ENCODE measurements around the gene KIFBP.
"Not testable (repeated sequence)": the region's sequence is repeated elsewhere in the genome, so short reads cannot be mapped to it uniquely, and the experiment has no call there.

The KIFBP gene

DNA sequence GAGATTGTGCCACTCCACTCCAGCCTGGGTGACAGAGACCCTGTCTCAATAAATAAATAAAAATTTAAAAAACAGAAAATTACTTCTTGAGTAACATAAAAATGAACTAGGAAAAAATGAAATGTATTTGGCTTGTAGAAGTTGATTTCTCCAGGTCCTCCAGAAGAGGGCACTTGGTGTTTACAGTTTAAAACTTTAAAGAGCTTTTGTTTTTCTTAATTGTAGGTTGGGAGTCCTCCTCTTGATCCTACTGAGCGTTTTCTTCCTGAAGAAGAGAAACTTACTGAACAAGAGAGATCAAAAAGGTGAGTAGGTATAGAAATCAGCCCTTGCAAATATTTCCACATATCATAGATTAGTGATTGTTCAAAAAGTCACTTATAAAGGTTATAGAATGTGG lies 16.2 kb downstream of the KIFBP start:
- no peak for DNase-seq

DNA sequence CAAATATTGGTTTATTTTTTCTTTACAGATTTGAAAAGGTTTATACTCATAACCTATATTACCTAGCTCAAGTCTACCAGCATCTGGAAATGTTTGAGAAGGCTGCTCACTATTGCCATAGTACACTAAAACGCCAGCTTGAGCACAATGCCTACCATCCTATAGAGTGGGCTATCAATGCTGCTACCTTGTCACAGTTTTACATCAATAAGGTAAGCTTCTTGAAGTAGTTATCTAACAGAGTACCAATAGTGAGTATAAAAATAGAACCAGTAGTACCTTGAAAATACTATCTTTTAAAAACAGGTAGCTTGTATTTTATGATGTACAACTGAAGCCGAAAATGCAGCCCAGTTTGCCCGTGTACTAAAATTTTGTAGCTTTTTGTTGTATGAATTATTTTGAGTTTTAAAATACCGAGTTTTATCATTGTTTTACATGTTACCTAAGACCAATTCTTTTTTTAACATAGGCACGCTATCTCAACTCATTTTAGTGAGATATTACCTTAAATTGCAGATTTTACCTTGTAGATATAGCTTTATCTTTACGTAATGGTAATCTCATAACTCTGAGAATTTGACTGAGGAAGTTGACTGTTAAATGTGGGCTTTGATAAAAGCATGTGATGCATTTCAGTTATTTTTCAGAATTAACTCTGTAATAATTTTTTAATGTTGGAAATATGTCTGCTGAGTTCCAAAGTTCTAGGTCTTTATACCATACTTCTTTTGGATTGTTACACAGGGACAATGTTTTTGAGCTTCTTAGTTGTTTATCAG lies 17.3 kb downstream of the KIFBP start:
- DNase-seq: no peak

DNA sequence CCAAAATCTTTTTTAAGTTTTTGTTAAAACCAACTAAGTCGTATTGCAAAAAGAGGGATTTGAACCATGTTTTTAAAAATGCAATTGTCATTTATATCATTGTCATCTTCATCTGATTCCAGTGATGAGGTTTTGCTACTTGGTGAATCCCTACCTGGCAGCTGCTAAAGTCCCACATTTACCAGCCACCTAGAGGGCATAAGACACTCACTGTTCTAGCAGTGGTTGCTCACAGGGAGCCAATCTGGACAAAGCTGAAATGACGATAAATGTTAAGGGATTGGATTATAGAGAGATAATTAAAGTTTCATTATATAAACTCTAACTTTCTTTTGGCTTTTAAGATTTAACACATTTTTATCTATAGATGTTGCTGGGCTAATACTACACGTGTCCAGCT lies 18.7 kb downstream of the KIFBP start:
- DNase-seq: no peak

DNA sequence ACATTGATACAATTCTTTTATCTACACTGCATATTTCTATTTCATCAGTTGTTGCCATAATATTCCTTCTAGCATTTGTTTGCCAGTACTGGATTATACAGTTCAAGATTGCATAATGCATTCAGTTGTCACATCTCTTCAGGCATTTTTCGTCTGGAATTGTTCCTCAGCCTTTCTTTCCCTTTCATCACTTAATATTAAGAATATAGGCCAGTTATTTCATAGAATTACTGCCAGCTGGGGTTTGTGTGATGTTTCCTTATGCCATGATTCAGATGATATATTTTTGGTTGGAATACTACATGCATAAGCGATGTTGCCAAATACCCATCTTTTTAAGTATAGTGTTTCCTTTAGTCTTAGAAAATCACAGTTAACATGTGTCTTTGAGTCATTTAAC lies 20.8 kb downstream of the KIFBP start:
- no peak for DNase-seq

DNA sequence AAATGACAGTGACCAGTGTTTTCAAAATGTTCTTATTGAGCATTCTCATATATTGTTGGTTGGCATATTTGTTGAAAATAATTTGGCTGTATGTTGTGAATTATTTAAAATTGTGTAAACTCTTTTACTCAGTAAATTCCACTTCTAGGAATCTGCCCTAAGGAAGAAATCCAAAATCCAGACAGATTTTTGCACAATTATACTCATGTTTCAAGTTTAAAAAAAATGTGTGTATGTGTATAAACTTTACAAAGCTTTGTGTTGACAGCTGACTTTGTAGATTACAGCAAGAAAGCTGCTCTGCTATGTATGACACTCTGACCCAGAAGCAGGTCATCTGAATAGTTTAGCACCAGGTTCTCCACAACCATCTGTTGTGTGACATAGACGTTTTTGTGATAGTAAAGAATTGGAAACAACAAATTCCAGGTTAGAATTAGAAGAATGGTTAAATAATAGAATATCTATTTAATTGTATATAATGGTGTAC lies 21.6 kb downstream of the KIFBP start:
- no peak for DNase-seq

DNA sequence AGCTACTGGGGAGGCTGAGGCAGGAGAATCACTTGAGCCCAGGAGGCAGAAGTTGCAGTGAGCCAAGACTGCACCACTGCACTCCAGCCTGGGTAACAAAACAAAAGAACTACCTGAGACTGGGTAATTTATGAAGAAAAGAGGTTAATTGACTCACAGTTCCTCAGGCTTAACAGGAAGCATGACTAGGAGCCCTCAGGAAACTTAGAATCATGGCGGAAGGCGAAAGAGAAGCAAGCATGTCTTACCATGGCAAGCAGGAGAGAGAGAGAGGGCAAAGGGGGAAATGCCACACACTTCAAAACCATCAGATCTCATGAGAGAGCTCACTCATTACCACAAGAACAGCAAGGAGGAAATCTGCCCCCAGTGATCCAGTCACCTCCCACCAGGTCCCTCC lies 24.2 kb downstream of the KIFBP start:
- DNase-seq: not testable (repeated sequence)

DNA sequence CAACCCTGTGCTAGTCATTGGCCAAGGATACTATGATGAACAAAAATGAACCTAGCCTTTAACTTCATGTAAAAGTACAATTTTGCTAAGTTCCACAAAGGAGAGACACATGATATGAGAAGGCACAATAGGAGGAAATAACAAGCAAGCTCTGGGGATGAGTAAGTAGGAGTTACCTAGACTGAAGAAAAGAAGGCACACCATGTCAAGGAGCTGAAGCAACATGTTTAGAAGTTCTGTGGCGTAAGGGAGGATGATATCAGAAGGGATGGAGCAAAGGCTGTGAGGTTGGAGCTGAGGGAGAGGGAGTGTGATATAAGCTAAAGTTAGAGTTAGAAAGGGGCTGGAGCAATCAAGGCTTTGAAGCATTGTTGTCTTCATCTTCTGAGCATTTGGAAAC lies 25.6 kb downstream of the KIFBP start:
- no peak for DNase-seq

DNA sequence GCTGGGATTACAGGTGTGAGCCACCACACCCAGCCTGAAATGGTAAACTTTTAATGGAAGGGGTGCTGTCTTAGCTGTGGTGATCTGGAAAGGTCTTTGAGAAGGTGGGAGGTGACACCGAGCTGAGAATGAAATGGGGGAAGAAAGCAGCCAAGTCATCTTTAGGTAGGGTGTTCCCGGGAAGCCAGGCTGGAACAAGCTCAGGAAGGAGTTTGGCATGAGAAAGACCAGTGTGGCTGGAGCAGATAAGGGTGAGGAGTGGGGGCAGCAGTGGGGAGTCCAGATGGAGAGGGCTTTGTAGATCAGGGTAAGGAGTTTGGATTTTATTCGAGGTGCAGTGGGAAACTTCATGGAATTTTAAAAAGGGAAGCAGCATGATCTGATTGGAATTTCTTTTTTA lies 30.0 kb downstream of the KIFBP start:
- DNase-seq: no peak

DNA sequence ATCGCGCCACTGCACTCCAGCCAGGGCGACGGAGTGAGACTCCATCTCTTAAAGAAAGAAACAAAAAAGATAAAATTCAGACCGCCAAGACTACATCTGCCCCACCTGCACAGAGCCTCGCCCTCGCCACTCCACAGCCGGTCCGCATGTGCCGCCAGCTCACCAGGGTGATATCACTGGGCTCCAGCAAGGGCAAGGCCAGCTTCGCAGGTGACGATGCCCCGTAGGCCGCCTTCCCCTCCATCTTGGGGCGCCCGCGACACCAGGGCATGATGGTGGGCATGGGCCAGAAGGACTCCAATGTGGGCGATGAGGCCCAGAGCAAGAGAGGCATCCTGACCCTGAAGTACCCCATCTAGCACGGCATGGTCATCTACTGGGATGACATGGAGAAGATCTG lies 34.0 kb downstream of the KIFBP start:
- no peak for DNase-seq

DNA sequence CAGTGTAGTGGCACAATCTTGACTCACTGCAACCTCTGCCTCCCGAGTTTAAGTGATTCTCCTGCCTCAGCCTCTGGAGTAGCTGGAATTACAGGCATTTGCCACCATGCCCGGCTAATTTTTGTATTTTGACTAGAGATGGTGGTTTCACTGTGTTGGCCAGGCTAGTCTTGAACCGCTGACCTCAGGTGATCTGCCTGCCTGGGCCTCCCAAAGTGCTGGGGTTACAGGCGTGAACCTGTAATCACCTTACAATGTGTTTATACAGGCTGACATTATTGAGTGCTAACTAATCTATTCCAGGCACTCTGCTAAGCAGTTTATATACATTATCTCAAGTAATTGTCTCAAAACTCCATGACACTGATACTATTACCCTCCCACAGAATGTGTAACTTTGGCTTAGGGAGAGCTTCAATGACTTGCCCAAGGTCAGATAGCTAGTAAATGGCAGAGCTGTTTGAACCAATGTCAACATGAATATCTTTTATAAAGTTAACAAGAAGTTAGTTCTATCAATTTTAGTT lies 36.8 kb downstream of the KIFBP start:
- no peak for DNase-seq

DNA sequence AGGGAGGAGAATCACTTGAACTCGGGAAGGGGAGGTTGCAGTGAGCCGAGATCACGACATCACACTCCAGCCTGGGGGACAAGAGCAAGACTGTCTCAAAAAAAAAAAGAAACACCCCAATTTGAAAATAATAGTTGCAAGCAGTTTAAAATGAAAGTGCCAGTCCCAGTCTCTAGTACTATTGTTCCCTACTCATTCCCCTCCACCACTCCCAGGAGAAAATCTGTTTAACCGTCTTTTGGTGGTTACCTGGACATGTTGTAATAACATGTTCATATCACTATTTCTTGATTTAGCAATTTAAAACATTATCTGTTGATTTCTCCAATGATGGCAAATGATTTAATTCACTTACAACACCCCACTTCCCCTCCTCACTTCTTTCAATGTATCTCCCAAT lies 44.7 kb downstream of the KIFBP start:
- DNase-seq: no peak

DNA sequence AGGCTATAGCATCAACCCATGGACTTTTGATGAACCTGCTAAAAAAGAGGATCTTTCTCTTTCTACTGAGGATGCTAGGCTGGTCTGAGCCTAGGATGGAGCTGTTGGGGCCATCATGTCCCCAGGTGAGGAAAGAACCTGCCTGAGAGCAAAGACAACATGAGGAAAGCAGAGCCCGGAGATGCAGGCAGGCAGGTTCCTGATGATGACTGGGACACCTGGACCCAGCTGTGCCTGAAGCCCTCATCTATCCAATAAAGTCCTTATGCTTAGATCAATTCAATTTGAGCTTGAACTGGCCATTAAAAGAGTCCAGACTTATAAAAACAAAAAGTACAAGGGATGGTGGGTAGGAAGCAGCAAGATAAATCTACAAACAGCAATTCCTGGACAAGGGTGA lies 48.9 kb downstream of the KIFBP start:
- no peak for DNase-seq

DNA sequence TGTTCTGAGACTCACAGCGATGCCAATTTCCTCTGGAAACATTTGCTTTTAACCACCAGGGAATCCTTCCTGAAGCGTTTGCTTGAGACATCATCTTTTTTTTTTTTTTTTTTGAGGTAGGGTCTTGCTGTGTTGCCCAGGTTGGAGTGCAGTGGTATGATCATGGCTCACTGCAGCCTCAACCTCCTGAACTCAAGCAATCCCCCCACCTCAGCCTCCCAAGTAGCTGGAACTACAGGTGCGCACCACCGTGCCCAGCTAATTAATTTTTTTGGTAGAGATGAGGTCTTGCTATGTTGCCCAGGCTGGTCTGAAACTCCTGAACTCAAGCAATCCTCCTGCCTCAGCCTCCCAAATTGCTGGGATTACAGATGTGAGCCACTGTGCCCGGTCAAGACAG lies 52.3 kb downstream of the KIFBP start:
- DNase-seq: not testable (repeated sequence)

DNA sequence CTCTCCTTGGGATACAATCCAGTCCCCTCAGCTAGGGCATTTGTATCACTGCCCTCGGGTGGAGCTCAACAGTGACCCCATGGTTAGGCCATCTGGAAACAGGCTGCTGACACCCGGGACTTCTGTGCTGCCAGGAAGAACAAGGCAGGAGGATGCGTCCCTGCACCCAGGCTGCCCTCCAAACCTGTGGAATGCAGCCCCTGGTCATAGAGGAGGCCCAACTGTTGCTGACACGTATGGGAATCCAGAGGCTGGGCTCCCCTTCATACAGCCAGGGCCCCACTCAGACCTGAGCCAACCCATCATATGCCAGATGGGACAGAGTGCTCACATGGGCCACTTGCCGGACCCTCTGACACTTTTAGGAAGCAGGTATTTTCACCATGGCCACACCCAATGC lies 53.8 kb downstream of the KIFBP start:
- DNase-seq: no peak

DNA sequence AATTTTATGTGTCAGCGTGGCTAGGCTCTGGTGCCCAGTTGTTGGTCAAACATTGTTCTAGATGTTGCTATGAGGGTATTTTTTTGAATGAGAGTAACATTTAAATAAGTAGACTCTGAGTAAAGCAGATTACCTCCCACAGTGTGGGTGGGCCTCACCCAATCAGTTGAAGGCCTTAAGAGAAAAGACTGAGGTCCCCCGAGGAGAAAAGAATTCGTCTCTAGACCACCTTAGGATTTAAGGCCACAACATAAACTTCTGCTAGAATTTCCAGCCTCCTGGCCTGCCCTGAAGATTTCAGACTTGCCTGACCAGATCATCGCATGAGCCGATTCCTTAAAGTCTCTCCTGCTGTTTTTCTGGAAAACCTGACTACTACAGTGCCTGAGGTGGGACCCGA lies 54.2 kb downstream of the KIFBP start:
- no peak for DNase-seq

DNA sequence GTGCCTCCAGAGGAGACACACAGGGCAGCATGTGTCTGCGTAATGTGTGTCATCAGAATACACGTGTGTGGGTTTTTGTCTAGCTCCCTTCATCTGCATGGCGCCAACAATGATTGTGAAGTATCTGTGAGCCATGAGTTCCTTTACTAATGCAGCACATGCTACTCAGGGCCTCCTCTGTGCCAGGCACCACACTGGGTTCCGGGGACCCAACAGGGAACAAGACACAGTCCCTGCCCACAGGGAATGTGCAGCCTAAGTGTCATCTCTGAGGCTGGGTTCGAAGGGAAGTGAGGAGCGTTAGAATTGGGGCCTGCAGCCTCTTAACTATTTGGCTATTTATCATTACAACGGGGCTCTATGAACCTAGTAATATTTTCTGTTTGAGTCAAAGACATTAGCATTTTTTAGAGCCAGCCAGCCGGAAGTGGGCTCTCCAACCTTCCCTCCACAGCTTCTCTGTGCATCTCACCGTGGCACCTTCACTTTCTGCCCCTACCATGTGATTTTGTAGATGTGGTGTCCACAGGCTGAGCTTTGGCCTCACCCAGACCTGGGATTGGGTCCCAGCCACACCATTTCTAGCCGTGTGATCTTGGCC lies 55.4 kb downstream of the KIFBP start:
- DNase-seq: peak; percentile 23

DNA sequence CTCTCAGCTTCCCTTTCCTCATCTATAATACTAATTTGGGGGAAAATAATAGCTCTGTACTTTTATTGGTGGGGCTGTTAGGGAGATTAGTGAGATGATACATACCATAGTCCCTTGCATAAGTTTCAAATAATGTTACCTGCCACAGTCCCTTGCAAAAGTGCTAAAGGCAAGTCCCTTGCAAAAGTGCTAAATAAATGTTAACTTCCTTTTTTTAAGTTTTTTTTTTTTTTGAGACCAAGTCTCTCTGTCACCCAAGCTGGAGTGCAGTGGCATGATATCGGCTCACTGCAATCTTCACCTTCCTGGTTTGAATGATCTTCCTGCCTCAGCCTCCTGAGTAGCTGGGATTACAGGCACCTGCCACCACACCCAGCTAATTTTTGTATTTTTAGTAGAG lies 55.9 kb downstream of the KIFBP start:
- no peak for DNase-seq

DNA sequence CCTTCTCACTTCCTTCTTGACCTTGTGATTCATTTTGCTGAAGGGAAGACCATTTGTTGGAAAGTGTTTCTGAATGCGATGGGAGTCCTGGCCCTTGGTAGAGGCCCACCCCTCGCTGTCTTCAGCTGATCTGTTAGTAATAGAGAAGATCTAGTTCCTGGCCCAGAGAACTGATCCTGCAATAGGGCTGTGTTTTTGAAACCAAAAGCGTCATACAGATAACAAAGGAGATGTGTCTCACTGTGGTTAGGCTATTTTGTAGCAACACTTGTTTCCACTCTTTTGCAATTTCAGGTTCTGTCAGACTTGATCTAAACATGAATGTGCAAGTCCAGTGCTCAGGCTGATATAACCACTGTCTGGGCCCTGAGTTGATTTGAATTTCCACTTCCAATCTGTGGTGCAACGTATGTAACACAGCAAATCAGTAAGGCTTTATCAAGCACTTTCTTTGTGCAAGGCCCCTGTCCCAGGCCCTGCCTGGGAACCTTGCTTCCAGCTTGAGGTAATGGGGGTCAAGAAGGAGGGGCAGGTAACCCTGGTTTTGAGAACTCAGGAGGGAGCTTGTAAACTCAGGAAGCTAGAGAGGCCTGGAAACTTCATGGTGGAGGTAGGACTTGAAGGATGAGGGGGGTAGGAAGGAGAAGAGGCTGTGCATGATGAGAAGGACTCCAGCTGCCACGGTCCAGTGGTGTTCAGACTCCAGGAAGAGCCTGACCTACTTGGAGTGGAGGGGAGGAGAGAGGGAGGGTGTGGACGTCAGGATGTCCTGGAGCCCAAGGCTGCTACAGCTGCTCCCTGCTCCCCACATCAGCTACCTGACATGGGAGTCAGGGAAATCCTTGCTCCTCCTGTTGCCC lies 57.1 kb downstream of the KIFBP start:
- peak; percentile 31 for DNase-seq

DNA sequence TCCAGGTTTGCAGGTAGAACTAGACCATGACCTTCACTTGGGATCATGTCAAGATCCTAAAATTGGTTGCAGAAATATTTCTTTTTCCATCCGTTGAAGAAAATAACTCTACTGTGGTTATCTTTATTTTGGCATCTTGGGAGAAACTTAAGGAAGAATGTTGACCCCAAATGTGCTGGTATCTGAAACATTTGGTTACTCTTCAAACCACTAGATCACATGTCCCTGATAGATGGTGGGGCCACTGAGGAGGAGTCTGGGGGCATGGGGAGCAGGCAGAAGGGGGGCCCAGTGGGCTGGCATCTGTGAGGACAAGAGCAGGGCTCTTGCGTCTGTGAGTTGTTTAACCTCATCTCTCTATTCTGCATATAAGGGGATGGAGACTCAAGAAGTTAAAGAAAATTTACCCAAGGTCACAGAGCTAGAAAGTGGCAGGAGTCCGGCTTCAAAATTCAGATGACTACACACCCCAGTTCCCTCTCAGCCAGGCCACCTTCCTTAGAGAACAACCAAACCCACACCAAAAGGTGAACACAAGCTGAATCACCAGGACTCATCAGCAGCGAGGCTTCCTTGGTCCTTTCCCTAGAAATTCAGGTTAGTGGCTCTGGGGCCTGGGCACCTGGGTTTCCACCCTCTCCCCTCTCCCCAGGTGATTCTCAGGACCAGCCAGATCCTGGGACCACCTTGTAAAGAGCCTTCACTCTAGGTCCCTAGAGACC lies 58.7 kb downstream of the KIFBP start:
- DNase-seq: no peak

DNA sequence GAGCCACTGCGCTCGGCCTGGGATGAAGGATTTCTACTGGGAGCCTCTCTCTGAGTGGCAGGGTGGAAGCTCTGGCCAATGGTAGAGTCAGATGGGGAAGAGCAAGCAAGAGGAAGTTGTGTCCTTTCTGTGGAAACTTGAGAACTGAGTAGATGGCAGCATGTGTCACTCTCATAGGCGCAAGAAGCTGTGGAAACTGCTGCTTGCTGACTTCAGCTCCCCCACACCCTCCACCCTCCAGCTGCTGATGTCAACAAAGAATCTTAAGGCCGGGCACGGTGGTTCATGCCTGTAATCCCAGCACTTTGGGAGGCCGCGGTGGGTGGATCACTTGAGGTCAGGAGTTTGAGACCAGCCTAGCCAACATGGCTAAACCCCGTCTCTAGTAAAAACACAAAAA lies 59.5 kb downstream of the KIFBP start:
- no peak for DNase-seq

DNA sequence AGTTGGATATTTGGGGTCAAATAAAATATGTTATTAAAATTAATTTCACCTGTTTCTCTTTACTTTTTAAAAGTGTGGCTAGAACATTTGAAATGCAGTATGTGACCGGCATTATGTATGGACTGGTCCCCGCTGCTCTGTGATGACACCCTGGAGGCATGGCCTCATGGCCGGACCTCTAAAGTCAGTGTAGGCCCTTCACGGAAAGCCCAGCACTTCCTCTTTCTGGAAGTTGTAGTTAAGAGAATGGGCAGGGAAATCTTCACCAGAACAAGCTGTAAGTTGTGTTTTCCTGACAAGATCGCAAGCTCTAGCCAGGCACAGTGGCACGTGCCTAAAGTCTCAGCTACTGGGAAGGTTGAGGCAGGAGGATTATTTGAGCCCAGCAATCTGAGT lies 61.0 kb downstream of the KIFBP start:
- no peak for DNase-seq

DNA sequence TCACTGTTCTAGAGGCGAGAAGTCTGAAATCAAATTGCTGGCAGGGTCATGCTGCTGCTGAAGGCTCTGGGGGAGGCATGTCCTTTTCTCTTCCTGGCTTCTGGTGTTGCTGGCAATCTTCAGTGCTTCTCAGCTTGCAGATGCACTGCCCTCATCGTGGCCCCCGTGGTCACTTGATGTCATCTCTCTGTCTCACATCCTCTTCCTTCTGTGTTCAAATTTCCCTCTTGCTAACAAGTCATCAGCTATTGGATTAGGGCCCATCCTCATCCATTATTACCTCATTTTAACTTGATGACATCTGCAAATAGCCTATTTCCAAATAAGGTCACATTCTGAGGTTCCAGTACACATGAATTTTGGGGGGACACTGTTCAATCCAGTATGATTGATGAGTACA lies 62.7 kb downstream of the KIFBP start:
- DNase-seq: no peak

Data from activated CD4-positive, alpha-beta T cell treated with anti-CD3 and anti-CD28 coated beads, Interleukin-2, amount 50 U/mL, for 1 hour (primary cell).